ENCODE data around the gene SDR9C7.
"Not testable (repeated sequence)": the region's sequence is repeated elsewhere in the genome, so short reads cannot be mapped to it uniquely, and the experiment has no call there.

Gene SDR9C7

DNA sequence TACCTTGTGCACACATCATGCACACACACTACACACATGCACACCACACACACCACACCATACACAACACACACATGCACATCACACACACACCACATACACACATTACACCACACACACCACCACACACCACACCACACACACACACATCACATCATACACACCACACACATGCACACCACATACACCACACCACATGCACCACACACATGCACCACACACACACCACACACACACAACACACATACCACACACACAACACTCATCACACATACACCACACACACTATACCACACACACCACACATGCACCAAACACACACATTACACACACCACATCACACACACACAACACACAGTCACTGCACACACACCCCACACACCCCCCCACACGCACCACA is 38.1 kb downstream of the SDR9C7 start (continued):
- TF ChIP-seq CTCF (tag by site-specific recombination; IDR thresholded peaks at IDR 0.05) (no peak), ZNF426 (tag by site-specific recombination; IDR thresholded peaks at IDR 0.05) (no peak), TRIM28 (IDR thresholded peaks at IDR 0.05; ENCODE audit: borderline replicate concordance, low read length) (no peak), ZNF2 (tag by site-specific recombination; IDR thresholded peaks at IDR 0.05) (no peak), GLI4 (tag by site-specific recombination; IDR thresholded peaks at IDR 0.05) (no peak), ZNF600 (tag by site-specific recombination; IDR thresholded peaks at IDR 0.05) (no peak), ZNF394 (tag by site-specific recombination; IDR thresholded peaks at IDR 0.05; ENCODE audit: borderline replicate concordance) (no peak), ZNF354C (tag by site-specific recombination; IDR thresholded peaks at IDR 0.05; ENCODE audit: borderline replicate concordance, low read depth) (no peak), ZNF670 (tag by site-specific recombination; IDR thresholded peaks at IDR 0.05; ENCODE audit: low read depth) (0 out of 2 replicates have a peak, but pooled peaks have one; percentile 82), KLF1 (tag by site-specific recombination; IDR thresholded peaks at IDR 0.05) (no peak), TCF7L2 (IDR thresholded peaks at IDR 0.05; ENCODE audit: borderline replicate concordance, low read depth, low read length) (no peak), ZNF423 (tag by site-specific recombination; IDR thresholded peaks at IDR 0.05) (no peak), MZF1 (tag by site-specific recombination; IDR thresholded peaks at IDR 0.05; ENCODE audit: borderline replicate concordance) (no peak)
- TF ChIP-seq, protein P1, sequence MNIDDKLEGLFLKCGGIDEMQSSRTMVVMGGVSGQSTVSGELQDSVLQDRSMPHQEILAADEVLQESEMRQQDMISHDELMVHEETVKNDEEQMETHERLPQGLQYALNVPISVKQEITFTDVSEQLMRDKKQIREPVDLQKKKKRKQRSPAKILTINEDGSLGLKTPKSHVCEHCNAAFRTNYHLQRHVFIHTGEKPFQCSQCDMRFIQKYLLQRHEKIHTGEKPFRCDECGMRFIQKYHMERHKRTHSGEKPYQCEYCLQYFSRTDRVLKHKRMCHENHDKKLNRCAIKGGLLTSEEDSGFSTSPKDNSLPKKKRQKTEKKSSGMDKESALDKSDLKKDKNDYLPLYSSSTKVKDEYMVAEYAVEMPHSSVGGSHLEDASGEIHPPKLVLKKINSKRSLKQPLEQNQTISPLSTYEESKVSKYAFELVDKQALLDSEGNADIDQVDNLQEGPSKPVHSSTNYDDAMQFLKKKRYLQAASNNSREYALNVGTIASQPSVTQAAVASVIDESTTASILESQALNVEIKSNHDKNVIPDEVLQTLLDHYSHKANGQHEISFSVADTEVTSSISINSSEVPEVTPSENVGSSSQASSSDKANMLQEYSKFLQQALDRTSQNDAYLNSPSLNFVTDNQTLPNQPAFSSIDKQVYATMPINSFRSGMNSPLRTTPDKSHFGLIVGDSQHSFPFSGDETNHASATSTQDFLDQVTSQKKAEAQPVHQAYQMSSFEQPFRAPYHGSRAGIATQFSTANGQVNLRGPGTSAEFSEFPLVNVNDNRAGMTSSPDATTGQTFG (tag by site-specific recombination; IDR thresholded peaks at IDR 0.05; ENCODE audit: borderline replicate concordance): no peak

- H3K27ac ChIP-seq (ENCODE audit: extremely low read depth, low read depth, low read length): no peak overlapping the region
- no peaks in the 10 kb centered on the region for H3K9me3 ChIP-seq (ENCODE audit: control insufficient read depth, insufficient read depth, low read depth, low read length)
- no peak for TF ChIP-seq ZNF670 (tag by site-specific recombination; IDR thresholded peaks at IDR 0.05; ENCODE audit: low read depth)
- TF ChIP-seq, protein P2, sequence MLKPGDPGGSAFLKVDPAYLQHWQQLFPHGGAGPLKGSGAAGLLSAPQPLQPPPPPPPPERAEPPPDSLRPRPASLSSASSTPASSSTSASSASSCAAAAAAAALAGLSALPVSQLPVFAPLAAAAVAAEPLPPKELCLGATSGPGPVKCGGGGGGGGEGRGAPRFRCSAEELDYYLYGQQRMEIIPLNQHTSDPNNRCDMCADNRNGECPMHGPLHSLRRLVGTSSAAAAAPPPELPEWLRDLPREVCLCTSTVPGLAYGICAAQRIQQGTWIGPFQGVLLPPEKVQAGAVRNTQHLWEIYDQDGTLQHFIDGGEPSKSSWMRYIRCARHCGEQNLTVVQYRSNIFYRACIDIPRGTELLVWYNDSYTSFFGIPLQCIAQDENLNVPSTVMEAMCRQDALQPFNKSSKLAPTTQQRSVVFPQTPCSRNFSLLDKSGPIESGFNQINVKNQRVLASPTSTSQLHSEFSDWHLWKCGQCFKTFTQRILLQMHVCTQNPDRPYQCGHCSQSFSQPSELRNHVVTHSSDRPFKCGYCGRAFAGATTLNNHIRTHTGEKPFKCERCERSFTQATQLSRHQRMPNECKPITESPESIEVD (tag by site-specific recombination; IDR thresholded peaks at IDR 0.05): 0 out of 2 replicates have a peak, but pooled peaks have one; percentile 13
- no peaks in the 10 kb centered on the region for H3K36me3 ChIP-seq (ENCODE audit: control insufficient read depth in 2 of 2, insufficient read depth in 1 of 2, low read length in 2 of 2)
- H3K4me3 ChIP-seq (ENCODE audit: low read depth, low read length): no peak overlapping the region
- ChIA-PET POLR2A (no interaction called here), CTCF (interaction anchor here (0.6 kb wide), 1 partner anchor 137 kb away, joined by 3 read pairs; no protein-coding TSS in a partner anchor)
- no peaks in the 10 kb centered on the region for H3K4me1 ChIP-seq (ENCODE audit: control insufficient read depth, insufficient read depth, low read length)
Measured at GRCh38 chr12:56894698-56895368, 39.4 kb downstream of the SDR9C7 start.

- H3K4me3 ChIP-seq (ENCODE audit: low read depth, low read length); POLR2A ChIA-PET; H3K27ac ChIP-seq (ENCODE audit: extremely low read depth, low read depth, low read length); H3K9me3 ChIP-seq (ENCODE audit: control insufficient read depth, insufficient read depth, low read depth, low read length); H3K4me1 ChIP-seq (ENCODE audit: control insufficient read depth, insufficient read depth, low read length); H3K36me3 ChIP-seq (ENCODE audit: control insufficient read depth in 2 of 2, insufficient read depth in 1 of 2, low read length in 2 of 2): not testable (repeated sequence)
- CTCF ChIA-PET: interaction anchor here (0.7 kb wide), 1 partner anchor 723 kb away, joined by 3 read pairs; no protein-coding TSS in a partner anchor
Measured at GRCh38 chr12:56891885-56892284, 42.3 kb downstream of the SDR9C7 start.
